Measurements from ENCODE around the gene TSPAN16.
A peak's percentile ranks its signal among the peaks of the same experiment; 100 is the strongest.

TSPAN16 gene

DNA sequence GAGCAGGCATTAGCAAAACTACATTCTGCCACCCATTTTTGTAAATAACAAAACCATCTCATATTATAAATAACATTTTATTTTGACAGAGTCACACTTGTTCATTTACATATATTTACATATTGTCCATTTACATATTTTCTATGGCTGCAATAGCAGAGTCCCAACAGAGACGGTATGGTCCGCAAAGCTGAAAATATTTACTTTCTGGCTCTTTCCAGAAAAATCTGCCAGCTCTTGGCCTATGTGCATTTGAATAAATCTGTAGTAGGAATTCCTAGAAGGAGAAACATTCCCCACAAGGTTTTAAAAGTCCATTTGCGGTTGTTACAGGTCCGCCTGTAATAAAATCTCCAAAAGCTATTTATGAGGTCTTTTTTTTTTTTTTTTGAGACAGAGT, 5.7 kb upstream of the TSPAN16 start:
- DNase-seq (ENCODE audit: low spot score) = no peak
- TF ChIP-seq, protein P1, sequence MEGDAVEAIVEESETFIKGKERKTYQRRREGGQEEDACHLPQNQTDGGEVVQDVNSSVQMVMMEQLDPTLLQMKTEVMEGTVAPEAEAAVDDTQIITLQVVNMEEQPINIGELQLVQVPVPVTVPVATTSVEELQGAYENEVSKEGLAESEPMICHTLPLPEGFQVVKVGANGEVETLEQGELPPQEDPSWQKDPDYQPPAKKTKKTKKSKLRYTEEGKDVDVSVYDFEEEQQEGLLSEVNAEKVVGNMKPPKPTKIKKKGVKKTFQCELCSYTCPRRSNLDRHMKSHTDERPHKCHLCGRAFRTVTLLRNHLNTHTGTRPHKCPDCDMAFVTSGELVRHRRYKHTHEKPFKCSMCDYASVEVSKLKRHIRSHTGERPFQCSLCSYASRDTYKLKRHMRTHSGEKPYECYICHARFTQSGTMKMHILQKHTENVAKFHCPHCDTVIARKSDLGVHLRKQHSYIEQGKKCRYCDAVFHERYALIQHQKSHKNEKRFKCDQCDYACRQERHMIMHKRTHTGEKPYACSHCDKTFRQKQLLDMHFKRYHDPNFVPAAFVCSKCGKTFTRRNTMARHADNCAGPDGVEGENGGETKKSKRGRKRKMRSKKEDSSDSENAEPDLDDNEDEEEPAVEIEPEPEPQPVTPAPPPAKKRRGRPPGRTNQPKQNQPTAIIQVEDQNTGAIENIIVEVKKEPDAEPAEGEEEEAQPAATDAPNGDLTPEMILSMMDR (IDR thresholded peaks at IDR 0.05; ENCODE audit: extremely low read depth, insufficient read depth, missing control alignments) = no peak
- in situ Hi-C loops (cut with MboI; ENCODE audit: low pct_unique_long_range_greater_than_20kb, low sequenced_read_pairs, unreplicated experiment) = no loop called here

DNA sequence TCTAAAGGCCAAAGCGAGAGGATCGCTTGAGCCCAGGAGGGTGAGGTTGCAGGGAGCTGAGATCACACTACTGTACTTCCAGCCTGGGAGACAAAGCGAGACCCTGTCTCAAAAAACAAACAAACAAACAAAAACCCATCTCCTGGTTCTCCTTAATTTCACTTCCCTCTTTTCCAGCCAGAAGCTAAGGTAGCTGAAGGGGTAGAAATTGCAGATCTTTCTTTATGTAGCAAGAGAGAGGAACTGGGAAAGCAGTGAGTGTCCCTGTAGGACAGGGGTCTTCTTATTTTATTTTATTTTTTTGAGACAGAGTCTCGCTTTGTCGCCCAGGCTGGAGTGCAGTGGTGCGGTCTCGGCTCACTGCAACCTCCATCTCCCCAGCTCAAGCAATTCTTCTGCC, 4.5 kb upstream of the TSPAN16 start:
- in situ Hi-C loops (cut with MboI; ENCODE audit: low pct_unique_long_range_greater_than_20kb, low sequenced_read_pairs, unreplicated experiment) = no loop called here
- no peak for DNase-seq (ENCODE audit: low spot score)
- TF ChIP-seq, protein P1 (IDR thresholded peaks at IDR 0.05; ENCODE audit: extremely low read depth, insufficient read depth, missing control alignments) = no peak

DNA sequence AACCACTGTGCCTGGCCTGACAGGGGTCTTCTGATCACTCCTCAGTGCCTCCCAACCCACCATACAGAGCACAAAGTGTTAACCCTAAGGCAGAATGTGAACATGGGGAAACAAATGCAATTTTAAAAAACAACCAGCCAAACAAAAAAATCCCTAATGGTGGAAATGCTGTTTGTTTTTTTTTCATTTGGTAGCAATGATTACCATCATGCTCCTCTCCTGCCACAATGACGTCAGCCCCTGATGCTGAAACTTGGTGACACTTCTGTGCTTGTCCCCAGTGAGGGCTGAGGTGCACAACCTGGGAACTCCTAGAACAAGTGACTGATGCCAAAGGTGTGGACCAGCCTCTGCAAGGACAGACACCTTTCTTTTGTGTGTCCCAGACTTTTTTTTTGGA, 4.0 kb upstream of the TSPAN16 start:
- in situ Hi-C loops (cut with MboI; ENCODE audit: low pct_unique_long_range_greater_than_20kb, low sequenced_read_pairs, unreplicated experiment) = no loop called here
- TF ChIP-seq, protein P1 (IDR thresholded peaks at IDR 0.05; ENCODE audit: extremely low read depth, insufficient read depth, missing control alignments) = no peak
- DNase-seq (ENCODE audit: low spot score) = no peak

DNA sequence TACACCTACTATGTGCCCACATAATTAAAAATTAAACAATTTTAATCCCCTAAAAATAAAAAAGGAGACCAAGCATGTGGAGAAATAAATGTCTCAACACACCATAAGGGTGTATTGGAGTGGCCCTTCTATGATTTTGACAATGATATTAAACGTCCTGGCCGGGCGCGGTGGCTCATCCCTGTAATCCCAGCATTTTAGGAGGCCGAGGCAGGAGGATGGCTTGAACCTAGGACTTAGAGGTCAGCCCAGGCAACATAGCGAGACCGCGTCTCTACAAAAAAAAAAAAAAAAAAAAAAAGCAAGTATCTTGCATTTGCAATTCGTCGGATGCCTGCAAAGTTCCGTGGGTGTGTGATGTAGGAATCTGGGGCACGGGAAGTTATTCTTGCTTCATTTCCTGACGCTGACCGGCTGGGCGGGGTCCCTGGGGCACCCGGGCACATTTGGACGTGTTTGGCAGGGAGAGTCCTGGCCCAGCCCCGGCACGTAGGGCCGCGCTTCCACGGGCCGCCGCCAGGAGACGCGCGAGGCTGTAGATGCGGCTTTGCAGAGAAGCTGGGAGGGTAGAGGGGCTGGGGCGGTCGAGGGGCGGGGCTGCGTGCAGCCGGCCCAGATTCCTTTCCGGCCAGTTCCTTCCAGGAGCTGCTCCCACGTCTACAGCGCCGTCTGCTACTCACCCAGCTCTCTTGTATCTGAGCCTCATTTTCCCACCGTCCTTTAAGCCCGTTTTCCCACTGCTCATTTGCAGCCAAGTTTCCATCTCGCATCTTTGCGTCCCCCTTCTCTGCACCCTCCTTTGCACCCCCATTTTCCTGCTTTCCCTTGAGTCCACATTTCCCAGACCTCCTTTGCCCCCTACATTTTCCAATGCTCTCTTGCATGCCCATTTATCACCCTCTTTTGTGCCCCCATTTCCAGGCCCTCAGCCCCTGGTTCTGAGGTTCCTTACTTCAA, 2.2 kb upstream of the TSPAN16 start:
- TF ChIP-seq, protein P1 (IDR thresholded peaks at IDR 0.05; ENCODE audit: extremely low read depth, insufficient read depth, missing control alignments) = peak; percentile 99
- DNase-seq (ENCODE audit: low spot score) = peak; percentile 87
- in situ Hi-C loops (cut with MboI; ENCODE audit: low pct_unique_long_range_greater_than_20kb, low sequenced_read_pairs, unreplicated experiment) = no loop called here

DNA sequence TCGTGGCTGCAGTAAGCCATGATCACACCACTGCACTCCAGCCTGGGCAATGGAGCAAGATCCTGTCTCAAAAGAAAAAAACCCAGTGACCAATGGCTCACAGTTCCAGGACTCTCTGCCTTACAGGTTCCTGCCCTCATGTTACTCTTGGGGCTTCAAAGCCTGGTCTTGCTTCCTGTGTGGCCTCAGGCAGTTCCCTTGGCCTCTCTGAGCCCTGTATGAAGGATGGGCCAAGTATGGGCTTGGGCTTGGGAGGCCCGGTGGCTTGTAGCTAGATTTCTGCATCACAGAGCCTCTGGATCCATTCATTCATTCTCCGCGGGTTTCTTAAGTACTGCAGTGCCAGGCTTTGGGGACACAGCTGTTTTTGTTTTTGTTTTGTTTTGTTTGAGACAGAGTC, 780 bp upstream of the TSPAN16 start:
- in situ Hi-C loops (cut with MboI; ENCODE audit: low pct_unique_long_range_greater_than_20kb, low sequenced_read_pairs, unreplicated experiment) = no loop called here
- TF ChIP-seq, protein P1 (IDR thresholded peaks at IDR 0.05; ENCODE audit: extremely low read depth, insufficient read depth, missing control alignments) = no peak
- DNase-seq (ENCODE audit: low spot score) = no peak

DNA sequence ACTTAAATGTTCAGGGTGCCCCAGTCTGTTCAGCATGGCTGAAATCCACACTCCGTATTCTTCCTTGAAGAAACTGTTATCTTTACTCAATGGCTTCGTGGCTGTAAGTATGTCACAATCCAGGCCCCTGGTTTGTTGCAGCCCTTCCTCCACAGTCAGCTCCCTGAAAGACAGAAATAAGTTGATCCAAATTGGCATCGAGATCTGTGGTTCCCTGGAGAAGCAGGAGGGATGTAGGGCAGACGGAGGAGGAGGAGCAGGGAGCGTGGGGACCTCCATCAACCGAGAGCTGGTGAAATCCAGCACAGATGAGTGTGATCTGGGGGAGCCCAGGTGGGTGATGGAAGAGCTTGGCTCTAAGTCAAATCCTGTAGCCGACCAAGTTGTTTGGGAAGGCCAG, 304 bp downstream of the TSPAN16 start:
- in situ Hi-C loops (cut with MboI; ENCODE audit: low pct_unique_long_range_greater_than_20kb, low sequenced_read_pairs, unreplicated experiment) = no loop called here
- TF ChIP-seq, protein P1 (IDR thresholded peaks at IDR 0.05; ENCODE audit: extremely low read depth, insufficient read depth, missing control alignments) = no peak
- no peak for DNase-seq (ENCODE audit: low spot score)
